Transverse colon (tissue), 3 donors: Measurements from ENCODE around the gene SWT1.

ENCODE experiments used
- POLR2A ChIP-seq: fragments of 450-650 bp; IDR thresholded peaks from one replicate; pipeline ENCODE4 v1.6.1; 2016; ENCODE audit warnings: antibody characterized with exemption, mild to moderate bottlenecking, moderate library complexity
- TF ChIP-seq, protein P1 (sequence below), 5 experiments: fragments of 200-600 bp in 3 of 5; fragments of 450-650 bp in 2 of 5; sonication (generic) in 3 of 5; IDR thresholded peaks; 1 replicate in 2 of 5; 2 replicates in 3 of 5; pipeline ENCODE4 v1.5.1; 2016 to 2017; ENCODE audit warnings: antibody characterized with exemption in 5 of 5, inconsistent platforms in 3 of 5, mild to moderate bottlenecking in 2 of 5, moderate library complexity in 1 of 5

DNA sequence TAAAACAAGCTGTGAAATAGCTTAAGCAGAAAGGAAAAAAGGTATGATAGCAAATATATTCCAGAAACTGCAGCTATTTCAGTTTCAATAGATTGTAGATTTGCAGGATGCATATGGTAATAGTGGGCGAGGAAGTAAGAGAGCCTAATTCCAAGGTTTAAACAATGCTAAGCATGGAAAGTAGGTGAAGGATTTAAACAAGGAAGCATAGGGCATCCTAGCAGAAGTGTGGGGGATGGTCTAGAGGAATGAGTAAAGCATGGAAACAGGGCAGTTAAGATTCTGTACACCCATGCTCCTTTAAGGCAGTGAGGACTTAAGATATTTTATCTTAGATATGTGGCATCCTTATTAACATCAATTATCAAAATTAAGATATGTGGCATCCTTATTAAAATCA, 157.4 kb downstream of the SWT1 start:
- TF ChIP-seq, protein P1, sequence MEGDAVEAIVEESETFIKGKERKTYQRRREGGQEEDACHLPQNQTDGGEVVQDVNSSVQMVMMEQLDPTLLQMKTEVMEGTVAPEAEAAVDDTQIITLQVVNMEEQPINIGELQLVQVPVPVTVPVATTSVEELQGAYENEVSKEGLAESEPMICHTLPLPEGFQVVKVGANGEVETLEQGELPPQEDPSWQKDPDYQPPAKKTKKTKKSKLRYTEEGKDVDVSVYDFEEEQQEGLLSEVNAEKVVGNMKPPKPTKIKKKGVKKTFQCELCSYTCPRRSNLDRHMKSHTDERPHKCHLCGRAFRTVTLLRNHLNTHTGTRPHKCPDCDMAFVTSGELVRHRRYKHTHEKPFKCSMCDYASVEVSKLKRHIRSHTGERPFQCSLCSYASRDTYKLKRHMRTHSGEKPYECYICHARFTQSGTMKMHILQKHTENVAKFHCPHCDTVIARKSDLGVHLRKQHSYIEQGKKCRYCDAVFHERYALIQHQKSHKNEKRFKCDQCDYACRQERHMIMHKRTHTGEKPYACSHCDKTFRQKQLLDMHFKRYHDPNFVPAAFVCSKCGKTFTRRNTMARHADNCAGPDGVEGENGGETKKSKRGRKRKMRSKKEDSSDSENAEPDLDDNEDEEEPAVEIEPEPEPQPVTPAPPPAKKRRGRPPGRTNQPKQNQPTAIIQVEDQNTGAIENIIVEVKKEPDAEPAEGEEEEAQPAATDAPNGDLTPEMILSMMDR (IDR thresholded peaks at IDR 0.05) = no peak
- no peak for TF ChIP-seq POLR2A
